KOPT-K1 (cell line): Measurements from ENCODE around the gene SMC1B.

ENCODE experiments used
- H3K27ac ChIP-seq: fragments of 200-600 bp; sonication (generic); 2 replicates; pipeline ENCODE4 v1.5.1; 2016; ENCODE audit warnings: antibody characterized with exemption, mild to moderate bottlenecking, low read depth, low read length; ENCODE audit not compliant: poor library complexity, severe bottlenecking
- H3K36me3 ChIP-seq: fragments of 200-600 bp; sonication (generic); 2 replicates; pipeline ENCODE4 v1.5.1; 2017; ENCODE audit warnings: antibody characterized with exemption, mild to moderate bottlenecking, low read length, moderate library complexity; ENCODE audit not compliant: insufficient read depth
- H3K9me3 ChIP-seq: fragments of 200-600 bp; sonication (generic); 2 replicates; pipeline ENCODE4 v1.5.1; 2017; ENCODE audit warnings: antibody characterized with exemption, low read length, mild to moderate bottlenecking; ENCODE audit not compliant: insufficient read depth, poor library complexity, severe bottlenecking

SMC1B gene, protein sequence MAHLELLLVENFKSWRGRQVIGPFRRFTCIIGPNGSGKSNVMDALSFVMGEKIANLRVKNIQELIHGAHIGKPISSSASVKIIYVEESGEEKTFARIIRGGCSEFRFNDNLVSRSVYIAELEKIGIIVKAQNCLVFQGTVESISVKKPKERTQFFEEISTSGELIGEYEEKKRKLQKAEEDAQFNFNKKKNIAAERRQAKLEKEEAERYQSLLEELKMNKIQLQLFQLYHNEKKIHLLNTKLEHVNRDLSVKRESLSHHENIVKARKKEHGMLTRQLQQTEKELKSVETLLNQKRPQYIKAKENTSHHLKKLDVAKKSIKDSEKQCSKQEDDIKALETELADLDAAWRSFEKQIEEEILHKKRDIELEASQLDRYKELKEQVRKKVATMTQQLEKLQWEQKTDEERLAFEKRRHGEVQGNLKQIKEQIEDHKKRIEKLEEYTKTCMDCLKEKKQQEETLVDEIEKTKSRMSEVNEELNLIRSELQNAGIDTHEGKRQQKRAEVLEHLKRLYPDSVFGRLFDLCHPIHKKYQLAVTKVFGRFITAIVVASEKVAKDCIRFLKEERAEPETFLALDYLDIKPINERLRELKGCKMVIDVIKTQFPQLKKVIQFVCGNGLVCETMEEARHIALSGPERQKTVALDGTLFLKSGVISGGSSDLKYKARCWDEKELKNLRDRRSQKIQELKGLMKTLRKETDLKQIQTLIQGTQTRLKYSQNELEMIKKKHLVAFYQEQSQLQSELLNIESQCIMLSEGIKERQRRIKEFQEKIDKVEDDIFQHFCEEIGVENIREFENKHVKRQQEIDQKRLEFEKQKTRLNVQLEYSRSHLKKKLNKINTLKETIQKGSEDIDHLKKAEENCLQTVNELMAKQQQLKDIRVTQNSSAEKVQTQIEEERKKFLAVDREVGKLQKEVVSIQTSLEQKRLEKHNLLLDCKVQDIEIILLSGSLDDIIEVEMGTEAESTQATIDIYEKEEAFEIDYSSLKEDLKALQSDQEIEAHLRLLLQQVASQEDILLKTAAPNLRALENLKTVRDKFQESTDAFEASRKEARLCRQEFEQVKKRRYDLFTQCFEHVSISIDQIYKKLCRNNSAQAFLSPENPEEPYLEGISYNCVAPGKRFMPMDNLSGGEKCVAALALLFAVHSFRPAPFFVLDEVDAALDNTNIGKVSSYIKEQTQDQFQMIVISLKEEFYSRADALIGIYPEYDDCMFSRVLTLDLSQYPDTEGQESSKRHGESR

DNA sequence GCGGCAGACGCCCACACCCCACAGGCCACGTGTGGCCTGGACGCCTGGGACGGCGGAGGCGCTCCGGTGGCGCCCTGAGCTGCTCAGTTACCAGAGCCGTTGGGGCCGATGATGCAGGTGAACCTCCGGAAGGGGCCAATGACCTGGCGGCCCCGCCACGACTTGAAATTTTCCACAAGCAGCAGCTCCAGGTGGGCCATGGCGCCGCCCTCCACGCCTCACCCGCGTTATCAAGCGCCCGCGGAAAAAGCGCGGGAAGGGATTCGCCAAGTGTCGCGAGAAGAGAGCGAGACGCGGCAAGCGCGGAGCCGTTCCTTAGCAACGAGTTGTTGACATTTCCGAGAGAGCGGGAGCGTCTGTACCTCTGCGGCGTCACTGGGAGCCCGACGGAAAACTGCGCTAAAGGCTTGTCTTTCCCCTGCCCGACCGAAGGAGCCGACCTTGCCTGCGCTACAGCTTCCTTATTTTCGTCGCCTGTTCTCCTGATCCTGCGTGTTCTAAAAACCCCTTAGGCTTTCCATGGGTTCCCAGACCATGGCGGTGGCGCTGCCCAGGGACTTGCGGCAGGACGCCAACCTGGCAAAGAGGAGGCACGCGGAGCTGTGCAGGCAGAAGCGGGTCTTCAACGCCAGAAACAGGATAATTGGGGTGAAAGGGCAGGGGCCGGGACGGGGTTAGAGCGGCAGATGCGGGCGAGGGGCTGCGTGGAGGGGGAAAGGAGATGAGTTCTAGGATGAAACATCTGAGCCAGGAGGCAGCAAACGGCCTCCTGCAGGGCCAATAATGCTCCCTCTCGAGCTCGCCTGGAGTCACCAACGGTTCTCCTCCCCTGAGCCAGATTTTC, at the start of gene SMC1B, which contains the start of gene RIBC2:
Gene SMC1B, minus strand, starts transcription at position 232 of the 844 bp plus-strand sequence. Its CDS starts 32 bp downstream, at position 200.
Gene RIBC2, plus strand, starts transcription at position 326 of the 844 bp plus-strand sequence. Its CDS starts 194 bp downstream, at position 520.
- H3K9me3 ChIP-seq: no peaks in the 10 kb centered on the region
- no peak within 1 kb of the TSS for H3K27ac ChIP-seq
- no peaks in the 10 kb centered on the region for H3K36me3 ChIP-seq

DNA sequence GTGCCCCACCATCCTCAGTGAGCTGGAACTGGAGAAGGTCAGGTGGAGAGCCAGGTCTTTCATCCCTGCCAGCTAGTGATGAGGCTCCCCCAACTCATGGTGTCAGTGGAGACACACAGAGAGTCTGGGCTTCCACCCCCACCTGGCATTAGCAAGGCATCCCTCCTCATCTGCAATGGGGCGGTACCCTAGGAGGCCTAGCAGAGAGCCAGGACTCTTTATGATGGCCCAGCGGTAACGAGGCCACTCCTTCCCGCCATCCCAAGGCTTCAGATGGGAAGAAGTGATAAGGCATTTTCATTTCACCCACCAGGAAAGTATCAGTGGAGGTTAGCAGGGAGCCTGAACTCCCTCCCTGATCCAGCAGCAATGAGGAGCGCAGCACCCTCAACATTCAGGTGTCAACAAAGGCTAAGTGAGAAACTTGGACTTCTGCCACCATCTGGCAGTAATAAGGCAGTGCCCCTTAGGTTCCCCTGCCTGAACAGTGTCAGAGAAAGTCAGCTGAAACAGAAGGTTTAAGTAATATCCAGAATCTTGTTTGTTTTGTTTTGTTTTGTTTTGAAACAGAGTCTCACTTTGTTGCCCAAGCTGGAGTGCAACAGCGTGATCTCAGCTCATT, 48.7 kb upstream of the SMC1B start:
- Histone ChIP-seq H3K27ac (no peak overlapping the region), H3K9me3 (peaks cover 9% of the 10 kb centered on the region)

DNA sequence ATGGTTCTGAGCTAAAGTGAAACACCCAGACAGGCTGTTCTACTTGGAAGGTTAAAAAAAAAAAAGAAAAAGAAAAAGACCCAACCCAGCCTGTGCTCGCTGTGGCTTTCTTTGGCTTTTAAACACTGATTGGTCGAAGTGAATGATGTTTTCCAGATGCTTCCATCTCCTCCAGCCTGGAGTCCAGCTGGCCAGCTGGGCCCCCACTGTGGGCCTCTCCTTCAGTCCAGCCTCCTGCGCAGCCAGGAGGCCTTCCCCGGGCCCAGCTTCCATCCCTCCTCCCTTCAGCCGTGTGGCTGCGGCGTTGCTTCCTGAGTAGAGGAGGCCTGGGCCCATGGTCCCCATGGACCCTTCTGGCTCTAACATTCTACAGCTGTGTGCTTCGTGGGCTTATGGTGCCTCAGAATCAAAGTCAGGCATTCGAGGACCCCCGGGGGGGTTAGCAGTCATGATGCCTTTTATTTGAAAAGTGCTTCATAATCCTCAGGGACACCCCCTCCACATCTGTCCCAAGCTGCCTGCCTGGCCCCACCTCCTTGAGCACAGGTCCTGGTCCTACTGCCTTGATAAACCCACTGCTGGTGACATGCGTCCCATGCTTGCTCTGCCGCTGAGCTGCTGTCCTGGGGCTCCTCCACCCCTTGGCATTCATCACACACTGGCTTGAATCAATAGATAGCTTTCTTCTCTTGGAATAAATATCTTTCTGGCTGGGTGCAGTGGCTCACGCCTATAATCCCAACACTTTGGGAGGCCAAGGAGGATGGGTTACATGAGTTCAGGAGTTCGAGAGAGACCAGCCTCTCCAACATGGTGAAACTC, 47.1 kb upstream of the SMC1B start:
- Histone ChIP-seq H3K27ac (no peak overlapping the region), H3K36me3 (no peaks in the 10 kb centered on the region)

More for the DNA sequence above, 48.7 kb upstream of the SMC1B start:
- no peaks in the 10 kb centered on the region for H3K36me3 ChIP-seq

DNA sequence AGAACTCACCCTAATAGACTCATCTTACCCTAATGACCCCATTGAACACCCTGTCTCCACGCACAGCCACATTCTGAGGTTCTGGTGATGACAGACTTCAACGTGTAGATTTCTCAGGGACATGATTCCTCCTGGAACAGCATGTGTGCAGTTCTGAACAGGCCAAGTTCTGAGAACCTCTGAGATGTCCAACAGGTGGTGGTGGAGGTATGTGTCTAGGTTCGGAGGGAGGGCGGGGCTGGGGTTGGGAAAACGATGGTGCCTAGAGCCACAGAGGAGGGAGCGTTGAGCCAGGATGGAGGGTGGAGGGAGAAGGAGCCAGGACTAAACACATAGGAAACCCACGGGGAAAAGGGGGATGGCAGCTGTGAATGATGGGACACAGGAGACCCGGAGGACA, 45.8 kb upstream of the SMC1B start:
- Histone ChIP-seq H3K9me3 (peaks cover 9% of the 10 kb centered on the region), H3K36me3 (no peaks in the 10 kb centered on the region), H3K27ac (no peak overlapping the region)

More for the DNA sequence above, 47.1 kb upstream of the SMC1B start:
- H3K9me3 ChIP-seq: peaks cover 9% of the 10 kb centered on the region

DNA sequence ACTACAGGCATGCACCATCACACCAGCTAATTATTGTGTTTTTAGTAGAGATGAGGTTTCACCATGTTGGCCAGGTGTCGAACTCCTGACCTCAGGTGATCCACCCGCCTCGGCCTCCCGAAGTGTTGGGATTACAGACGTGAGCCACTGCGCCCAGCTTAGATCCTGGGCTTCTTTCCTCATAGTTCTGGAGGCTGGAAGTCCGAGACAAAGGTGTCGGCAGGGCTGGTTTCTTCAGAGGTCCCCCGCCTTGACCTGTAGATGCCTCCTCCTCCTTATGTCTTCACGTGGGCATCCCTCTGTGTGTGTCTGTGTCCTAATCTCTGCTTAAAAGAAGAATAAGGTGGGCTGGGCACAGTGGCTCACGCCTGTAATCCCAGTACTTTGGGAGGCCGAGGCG, 45.1 kb upstream of the SMC1B start:
- peaks cover 5% of the 10 kb centered on the region for H3K9me3 ChIP-seq
- H3K36me3 ChIP-seq: no peaks in the 10 kb centered on the region
- no peak overlapping the region for H3K27ac ChIP-seq

DNA sequence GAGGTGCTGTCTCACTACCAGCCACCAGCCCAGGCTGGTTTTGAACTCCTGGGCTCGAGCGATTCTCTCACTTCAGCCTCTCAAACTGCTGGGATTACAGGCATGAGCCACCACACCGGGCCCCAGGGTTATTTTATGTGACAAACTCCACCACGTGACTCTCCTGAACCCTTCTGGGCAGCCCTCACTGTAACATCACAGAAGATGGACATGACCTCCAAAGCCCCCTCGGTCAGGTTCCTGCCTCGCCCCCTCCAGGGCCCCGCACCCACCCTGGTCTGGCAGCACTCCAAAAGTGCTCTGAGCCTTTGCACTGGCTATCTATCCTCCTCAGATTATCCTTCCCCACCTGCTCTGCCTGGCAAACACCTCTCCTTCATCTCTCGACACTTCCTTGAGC, 43.4 kb upstream of the SMC1B start:
- Histone ChIP-seq H3K27ac (no peak overlapping the region), H3K9me3 (no peaks in the 10 kb centered on the region), H3K36me3 (no peaks in the 10 kb centered on the region)

DNA sequence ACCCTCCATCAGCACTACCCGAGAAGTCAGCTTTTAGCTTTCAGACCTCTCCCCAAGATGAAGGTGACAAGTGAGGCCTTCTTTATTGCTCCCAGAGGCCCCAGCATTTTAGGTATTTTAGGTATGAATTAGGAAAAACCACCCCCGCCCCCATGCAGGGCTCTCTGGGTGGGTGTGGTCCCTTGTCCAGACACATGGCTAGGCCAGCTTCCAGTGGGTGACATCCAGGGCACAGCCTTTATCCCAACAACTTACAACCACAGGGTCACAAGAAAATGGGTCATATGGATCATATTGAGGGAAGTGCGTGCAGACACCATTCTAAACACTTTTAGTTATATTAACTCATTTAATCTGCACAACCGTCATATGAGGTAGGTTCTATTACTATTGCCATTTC, 42.2 kb upstream of the SMC1B start:
- Histone ChIP-seq H3K36me3 (no peaks in the 10 kb centered on the region), H3K27ac (no peak overlapping the region), H3K9me3 (no peaks in the 10 kb centered on the region)

DNA sequence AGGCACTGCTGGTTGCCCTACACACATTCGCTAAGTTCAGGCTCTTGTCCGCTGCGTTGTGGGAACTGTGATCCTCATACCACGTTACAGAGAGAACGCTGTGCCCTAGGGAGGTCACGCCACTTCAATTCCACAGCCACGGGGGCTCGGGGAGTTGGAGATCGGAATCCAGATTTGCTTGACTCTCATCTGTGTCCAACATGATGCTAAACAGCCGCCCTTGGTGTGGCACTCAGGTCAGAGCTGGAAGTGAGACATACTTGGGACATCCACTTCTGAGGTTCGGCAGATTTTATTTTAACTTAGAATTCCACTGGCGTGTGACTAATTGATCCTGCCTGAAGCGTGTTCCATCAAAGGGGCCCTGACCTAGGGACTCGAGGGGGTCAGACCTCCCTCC, 41.8 kb upstream of the SMC1B start:
- Histone ChIP-seq H3K9me3 (no peaks in the 10 kb centered on the region), H3K27ac (no peak overlapping the region), H3K36me3 (no peaks in the 10 kb centered on the region)

DNA sequence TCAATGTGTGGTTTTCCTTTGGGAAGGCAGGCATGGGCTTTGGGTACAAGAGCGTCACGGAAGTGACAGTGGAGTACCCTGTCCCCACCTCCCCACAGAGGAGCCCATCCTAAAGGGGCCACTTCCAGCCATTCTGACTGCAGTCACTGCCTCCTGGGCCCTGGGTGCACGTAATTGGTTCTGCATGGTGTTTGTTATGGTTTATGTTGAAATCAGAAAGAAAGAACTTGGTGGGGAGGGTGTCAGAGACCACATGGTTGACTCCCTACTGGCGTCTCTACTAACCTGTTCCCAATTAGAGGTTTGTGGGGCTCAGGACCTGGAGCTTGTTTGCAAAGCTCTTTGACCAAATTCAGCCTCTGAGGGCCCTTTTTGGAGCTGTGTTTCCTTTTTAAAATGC, 40.9 kb upstream of the SMC1B start:
- no peak overlapping the region for H3K27ac ChIP-seq
- H3K9me3 ChIP-seq: no peaks in the 10 kb centered on the region

DNA sequence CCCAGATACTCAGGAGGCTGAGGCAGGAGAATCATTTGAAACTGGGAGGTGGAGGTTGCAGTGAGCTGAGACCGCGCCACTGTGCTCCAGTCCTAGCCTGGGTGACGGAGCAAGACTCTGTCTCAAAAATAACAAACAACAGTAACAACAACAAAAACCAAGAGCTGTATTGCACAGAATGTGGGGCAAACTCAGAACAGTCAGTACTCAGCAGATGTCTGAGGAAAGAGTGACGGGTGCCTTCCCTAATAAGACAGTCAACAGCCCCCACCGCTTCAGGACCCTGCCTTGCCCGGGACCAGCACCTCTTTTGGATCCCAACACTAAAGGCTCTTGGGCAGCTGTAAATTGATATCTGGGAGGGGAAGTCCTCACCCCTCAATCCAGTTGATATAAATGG, 40.4 kb upstream of the SMC1B start:
- Histone ChIP-seq H3K36me3 (no peaks in the 10 kb centered on the region), H3K27ac (no peak overlapping the region), H3K9me3 (no peaks in the 10 kb centered on the region)

More for the DNA sequence above, 40.9 kb upstream of the SMC1B start:
- H3K36me3 ChIP-seq: no peaks in the 10 kb centered on the region

DNA sequence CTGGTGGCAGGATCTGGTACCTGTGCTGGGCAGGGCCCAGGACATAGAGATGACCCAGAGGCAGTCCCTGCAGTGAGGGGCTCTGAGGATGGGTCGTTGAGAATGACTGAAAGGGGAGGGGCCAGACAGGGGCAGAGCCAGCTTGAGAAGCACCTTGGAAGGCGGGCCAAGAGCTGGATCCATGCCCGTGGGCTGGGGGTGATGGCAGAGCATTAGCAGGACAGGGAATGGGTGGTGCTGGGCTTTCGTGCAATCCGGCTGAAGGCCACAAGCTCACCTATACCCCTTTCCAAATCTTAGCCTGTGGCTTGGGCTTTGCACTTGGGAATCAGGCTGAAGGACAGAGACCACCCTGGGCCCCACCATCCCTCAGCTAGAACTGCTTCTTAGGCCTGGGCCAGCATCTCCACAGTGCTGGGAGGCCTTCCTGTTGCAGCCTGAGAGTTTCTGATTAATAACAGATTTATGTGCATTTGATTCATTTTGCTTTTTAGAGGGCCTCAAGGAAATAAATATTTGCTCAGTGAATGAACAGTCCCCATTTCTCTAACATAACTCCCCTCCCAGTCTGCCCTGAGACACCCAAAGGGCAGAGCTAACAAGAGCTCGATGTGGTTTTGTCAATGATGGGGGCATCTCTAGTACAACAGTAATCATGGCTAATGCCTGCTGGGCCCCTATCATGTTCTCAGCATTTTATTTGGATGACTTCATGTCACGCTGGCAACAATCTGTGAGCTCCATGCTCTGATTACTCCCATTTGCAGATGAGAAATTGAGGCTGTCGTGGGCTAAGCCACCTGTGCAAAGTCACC, 39.4 kb upstream of the SMC1B start:
- Histone ChIP-seq H3K9me3 (no peaks in the 10 kb centered on the region), H3K27ac (no peak overlapping the region), H3K36me3 (no peaks in the 10 kb centered on the region)

DNA sequence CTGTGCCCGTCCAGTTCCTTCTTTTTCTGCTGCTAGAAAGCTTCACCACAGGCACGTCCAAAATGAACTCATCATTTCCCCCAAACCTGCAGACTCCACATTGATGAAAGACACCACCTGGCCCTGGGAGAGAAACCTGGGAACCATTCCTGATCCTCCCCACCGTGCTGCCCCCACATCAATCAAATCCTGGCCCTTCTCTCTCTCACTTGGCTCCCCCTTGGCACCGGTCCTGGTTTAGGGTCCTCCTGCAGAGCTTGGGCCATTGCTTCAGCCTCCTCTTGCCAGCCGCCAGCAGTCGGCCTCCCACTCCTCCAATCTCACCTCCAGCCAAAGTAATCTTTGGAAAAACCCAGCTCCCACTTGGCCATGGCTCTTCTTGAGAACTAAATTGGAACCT, 38.6 kb upstream of the SMC1B start:
- Histone ChIP-seq H3K9me3 (no peaks in the 10 kb centered on the region), H3K27ac (no peak overlapping the region), H3K36me3 (no peaks in the 10 kb centered on the region)
